PC-3 (cell line): ENCODE results near the gene AFF1. TPM values are rescaled to one million over a fixed set of nuclear protein-coding genes. Genes with fewer than 3 reads are reported as not detected.

ENCODE experiments used
- ATAC-seq: fragments of 200-7000 bp; cut with Tn5 transposase; 2 replicates; pipeline ENCODE4 v1.9.1; 2020; ENCODE audit warnings: mild to moderate bottlenecking, moderate library complexity
- BruUV-seq: library from RNA; stranded (reverse); fragments of 400-500 nt; replicated peaks from 2 replicates; lab custom pipeline; 2021; lab: Mats Ljungman, UMichigan
- CTCF ChIA-PET: fragments of 300-600 bp; sonication (Branson Sonifier 250); formaldehyde crosslinking; loops from one replicate; lab custom pipeline; 2022; ENCODE audit warnings: antibody characterized with exemption; lab: Charles Lee
- POLR2A ChIA-PET: fragments of 300-600 bp; sonication (Branson Sonifier 250); formaldehyde crosslinking; loops from one replicate; lab custom pipeline; 2022; ENCODE audit warnings: antibody characterized with exemption; ENCODE audit not compliant: unreplicated experiment; lab: Charles Lee
- DNase-seq: peaks from one replicate; pipeline ENCODE4 v3.0.0-alpha.2; 2015
- H2AFZ ChIP-seq: fragments of 300-600 bp; sonication (generic); 2 replicates; pipeline ENCODE4 v1.6.0; 2016; ENCODE audit warnings: antibody characterized with exemption, low read length
- H3F3A ChIP-seq: fragments of 300-600 bp; sonication (generic); one replicate; pipeline ENCODE4 v1.6.0; 2017; ENCODE audit warnings: antibody characterized with exemption, low read length, control low read depth, mild to moderate bottlenecking; ENCODE audit not compliant: unreplicated experiment
- H3K27ac ChIP-seq: fragments of 300-600 bp; sonication (generic); 2 replicates; pipeline ENCODE4 v1.5.1; 2016; ENCODE audit warnings: mild to moderate bottlenecking, low read length
- H3K27me3 ChIP-seq: fragments of 300-600 bp; sonication (generic); 2 replicates; pipeline ENCODE4 v1.6.1; 2016; ENCODE audit warnings: low read length, mixed read lengths
- H3K36me3 ChIP-seq: fragments of 300-600 bp; sonication (generic); 2 replicates; pipeline ENCODE4 v1.6.1; 2016; ENCODE audit warnings: low read depth, mixed run types, low read length, mixed read lengths
- H3K4me1 ChIP-seq: fragments of 300-600 bp; sonication (generic); 2 replicates; pipeline ENCODE4 v1.5.1; 2016; ENCODE audit warnings: low read length; ENCODE audit not compliant: insufficient read depth
- H3K4me2 ChIP-seq: fragments of 300-600 bp; sonication (generic); 2 replicates; pipeline ENCODE4 v1.6.0; 2016; ENCODE audit warnings: low read length
- H3K4me3 ChIP-seq: fragments of 300-600 bp; sonication (generic); 2 replicates; pipeline ENCODE4 v1.5.1; 2016; ENCODE audit warnings: mild to moderate bottlenecking, low read length, mixed read lengths
- H3K79me2 ChIP-seq: fragments of 300-600 bp; sonication (generic); 2 replicates; pipeline ENCODE4 v1.6.1; 2017; ENCODE audit warnings: low read length, mixed read lengths
- H3K9ac ChIP-seq: fragments of 300-600 bp; sonication (generic); 2 replicates; pipeline ENCODE4 v1.6.0; 2016; ENCODE audit warnings: mild to moderate bottlenecking, low read length
- H3K9me2 ChIP-seq: fragments of 300-600 bp; sonication (generic); replicated peaks from 2 replicates; pipeline ENCODE4 v1.6.1; 2016; ENCODE audit warnings: mixed run types, low read length, mixed read lengths
- H3K9me3 ChIP-seq: fragments of 300-600 bp; sonication (generic); 2 replicates; pipeline ENCODE4 v1.6.1; 2016; ENCODE audit warnings: low read length, mixed read lengths
- H4K20me1 ChIP-seq: fragments of 300-600 bp; sonication (generic); 2 replicates; pipeline ENCODE4 v1.6.1; 2016; ENCODE audit warnings: low read length, mixed read lengths
- EZH2 ChIP-seq: fragments of 300-600 bp; sonication (generic); IDR thresholded peaks from one replicate; pipeline ENCODE4 v1.6.1; 2017; ENCODE audit warnings: antibody characterized with exemption, mild to moderate bottlenecking, low read length; ENCODE audit not compliant: unreplicated experiment
- EZH2phosphoT487 ChIP-seq: fragments of 300-600 bp; sonication (generic); IDR thresholded peaks from 2 replicates; pipeline ENCODE4 v1.6.1; 2018; ENCODE audit warnings: mild to moderate bottlenecking, antibody characterized with exemption, low read length, borderline replicate concordance
- intact Hi-C: fragments of 100-400 bp; cut with micrococcal nuclease; formaldehyde crosslinking; loops from 2 replicates; pipeline ENCODE4 v1.9.0; 2023
- total RNA-seq: library from RNA; depleted of rRNA; stranded (reverse); fragments of >200 nt; gene quantifications from 2 replicates; pipeline ENCODE4 v1.2.3, GENCODE V29; 2014
- TF ChIP-seq, protein P1 (sequence below): fragments of 300-600 bp; sonication (generic); conservative IDR thresholded peaks from 2 replicates; pipeline ENCODE4 v1.5.1; 2017; ENCODE audit warnings: antibody characterized with exemption, low read depth, mild to moderate bottlenecking, low read length

Gene AFF1
- total RNA-seq, 1 experiment from 2014 or later = 8.1 TPM

DNA sequence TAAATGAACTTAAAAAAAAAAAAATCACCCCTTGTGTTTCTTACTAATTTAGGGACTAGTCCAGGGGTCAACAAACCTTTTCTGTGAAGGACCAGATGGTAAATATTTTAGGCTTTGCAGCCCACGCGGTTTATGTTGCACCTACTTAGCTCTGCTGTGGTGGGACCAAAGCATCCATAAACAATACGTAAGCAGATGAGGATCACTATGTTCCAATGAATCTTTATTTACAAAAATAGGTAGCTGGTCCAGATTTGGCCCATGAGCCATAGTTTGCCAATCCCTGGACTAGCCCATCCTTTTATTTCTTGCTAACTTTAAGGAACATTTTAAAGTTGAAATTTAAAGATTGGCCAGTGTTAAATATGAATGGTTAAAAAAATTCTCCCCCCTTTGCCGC, 95.3 kb downstream of the AFF1 start:
- H3K9ac ChIP-seq = no peak overlapping the region
- ChIA-PET POLR2A (no interaction called here), CTCF (no interaction called here)
- ATAC-seq (no peak), DNase-seq (no peak)
- intact Hi-C loops = no loop called here
- H3K9me2 ChIP-seq = no peaks in the 10 kb centered on the region
- no peak overlapping the region for H3K27ac ChIP-seq
- no TSS peak for BruUV-seq
- no peak overlapping the region for H3K4me2 ChIP-seq
- H3K9me3 ChIP-seq = no peaks in the 10 kb centered on the region
- H3K4me3 ChIP-seq = no peak overlapping the region
- peaks cover 34% of the 10 kb centered on the region for H3K79me2 ChIP-seq
- H3K27me3 ChIP-seq = no peaks in the 10 kb centered on the region
- no peak overlapping the region for H2AFZ ChIP-seq
- H3K4me1 ChIP-seq = no peaks in the 10 kb centered on the region
- no peaks in the 10 kb centered on the region for H3K36me3 ChIP-seq
- no peak for TF ChIP-seq EZH2
- no peak for TF ChIP-seq EZH2phosphoT487
- TF ChIP-seq, protein P1, sequence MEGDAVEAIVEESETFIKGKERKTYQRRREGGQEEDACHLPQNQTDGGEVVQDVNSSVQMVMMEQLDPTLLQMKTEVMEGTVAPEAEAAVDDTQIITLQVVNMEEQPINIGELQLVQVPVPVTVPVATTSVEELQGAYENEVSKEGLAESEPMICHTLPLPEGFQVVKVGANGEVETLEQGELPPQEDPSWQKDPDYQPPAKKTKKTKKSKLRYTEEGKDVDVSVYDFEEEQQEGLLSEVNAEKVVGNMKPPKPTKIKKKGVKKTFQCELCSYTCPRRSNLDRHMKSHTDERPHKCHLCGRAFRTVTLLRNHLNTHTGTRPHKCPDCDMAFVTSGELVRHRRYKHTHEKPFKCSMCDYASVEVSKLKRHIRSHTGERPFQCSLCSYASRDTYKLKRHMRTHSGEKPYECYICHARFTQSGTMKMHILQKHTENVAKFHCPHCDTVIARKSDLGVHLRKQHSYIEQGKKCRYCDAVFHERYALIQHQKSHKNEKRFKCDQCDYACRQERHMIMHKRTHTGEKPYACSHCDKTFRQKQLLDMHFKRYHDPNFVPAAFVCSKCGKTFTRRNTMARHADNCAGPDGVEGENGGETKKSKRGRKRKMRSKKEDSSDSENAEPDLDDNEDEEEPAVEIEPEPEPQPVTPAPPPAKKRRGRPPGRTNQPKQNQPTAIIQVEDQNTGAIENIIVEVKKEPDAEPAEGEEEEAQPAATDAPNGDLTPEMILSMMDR = no peak
- no peaks in the 10 kb centered on the region for H3F3A ChIP-seq
- H4K20me1 ChIP-seq = no peaks in the 10 kb centered on the region

DNA sequence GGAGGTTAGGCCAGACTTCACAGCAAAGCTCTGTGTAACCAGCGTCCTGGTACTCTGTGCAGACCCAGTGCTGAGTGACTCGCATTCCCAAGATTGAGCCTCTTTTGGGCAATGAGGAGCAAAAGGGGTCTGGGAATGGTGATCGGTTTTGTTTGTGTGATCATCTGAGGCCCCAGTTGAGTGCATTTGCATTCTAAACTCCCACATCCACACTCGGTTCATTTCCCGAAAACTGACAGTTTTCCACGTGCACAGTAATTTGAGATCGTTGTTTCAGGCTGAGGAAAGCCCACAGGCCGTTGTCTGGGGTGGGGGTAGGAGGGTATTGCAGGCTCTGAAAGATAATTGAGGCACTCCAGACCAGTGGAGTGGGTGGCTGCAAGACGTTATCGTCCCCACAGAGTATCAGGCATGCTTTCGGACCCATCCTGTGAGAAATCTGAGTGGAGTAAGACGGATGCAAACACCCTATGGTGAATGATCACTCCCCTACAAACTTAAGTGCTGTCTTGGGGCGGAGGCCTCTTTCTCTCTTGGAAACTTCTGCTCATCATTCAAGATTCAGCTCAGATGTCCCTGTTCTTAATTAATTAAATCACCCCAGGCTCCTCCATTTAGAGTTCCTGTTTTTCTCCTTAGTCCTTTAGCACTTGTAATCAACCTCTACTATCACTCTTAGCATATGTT, 96.1 kb downstream of the AFF1 start:
- Histone ChIP-seq H3K79me2 (peaks cover 33% of the 10 kb centered on the region), H3K9me3 (no peaks in the 10 kb centered on the region), H2AFZ (no peak overlapping the region), H3K36me3 (no peaks in the 10 kb centered on the region), H3K27ac (no peak overlapping the region), H3K9me2 (no peaks in the 10 kb centered on the region), H3K27me3 (no peaks in the 10 kb centered on the region), H3K4me2 (no peak overlapping the region), H4K20me1 (no peaks in the 10 kb centered on the region), H3K9ac (no peak overlapping the region), H3F3A (no peaks in the 10 kb centered on the region), H3K4me1 (no peaks in the 10 kb centered on the region), H3K4me3 (no peak overlapping the region)
- intact Hi-C loops = no loop called here
- ATAC-seq (no peak), DNase-seq (no peak)
- TF ChIP-seq EZH2 (no peak), EZH2phosphoT487 (no peak)
- TF ChIP-seq, protein P1 = no peak
- ChIA-PET CTCF (no interaction called here), POLR2A (no interaction called here)
- BruUV-seq = no TSS peak

DNA sequence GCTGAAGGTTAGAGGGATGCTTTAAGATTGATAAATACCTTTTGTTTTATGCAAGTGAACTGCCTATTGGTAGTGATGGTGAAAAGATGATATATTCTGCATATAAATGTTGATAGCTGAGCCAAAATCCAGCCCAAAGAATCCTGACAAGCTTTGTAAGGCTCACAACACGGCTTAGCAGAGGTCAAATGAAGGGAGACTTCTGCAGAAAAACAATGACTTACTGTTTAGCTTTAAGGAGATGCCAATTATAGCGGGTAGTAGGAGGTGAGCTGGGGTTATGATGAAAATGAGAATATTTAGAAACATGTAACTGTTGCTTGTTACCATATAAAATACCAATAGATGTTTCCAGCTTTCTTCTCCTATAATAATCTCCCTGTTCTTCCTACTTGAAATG, 97.1 kb downstream of the AFF1 start:
- H4K20me1 ChIP-seq = no peaks in the 10 kb centered on the region
- H3K9ac ChIP-seq = no peak overlapping the region
- H3F3A ChIP-seq = no peaks in the 10 kb centered on the region
- H3K4me1 ChIP-seq = no peaks in the 10 kb centered on the region
- H2AFZ ChIP-seq = no peak overlapping the region
- POLR2A ChIA-PET = no interaction called here
- H3K79me2 ChIP-seq = peaks cover 43% of the 10 kb centered on the region
- intact Hi-C loops = no loop called here
- H3K4me2 ChIP-seq = no peak overlapping the region
- no peak for DNase-seq
- TF ChIP-seq EZH2phosphoT487 (no peak), EZH2 (no peak)
- TF ChIP-seq, protein P1 = no peak
- ATAC-seq = no peak
- H3K9me3 ChIP-seq = no peaks in the 10 kb centered on the region
- H3K27ac ChIP-seq = no peak overlapping the region
- H3K4me3 ChIP-seq = no peak overlapping the region
- no peaks in the 10 kb centered on the region for H3K36me3 ChIP-seq
- no peaks in the 10 kb centered on the region for H3K9me2 ChIP-seq
- CTCF ChIA-PET = interaction anchor here (0.5 to 0.6 kb wide), 2 partner anchors 97 to 359 kb away, joined by 3 to 6 read pairs; partner anchors contain the start of gene AFF1
- BruUV-seq = no TSS peak
- no peaks in the 10 kb centered on the region for H3K27me3 ChIP-seq
